Esophagus muscularis mucosa (tissue), 4 donors: ENCODE measurements around the gene PNKP. TPM values are rescaled to one million over a fixed set of nuclear protein-coding genes. Genes with fewer than 3 reads are reported as not detected.

Source experiments
- DNase-seq: peaks from one replicate; pipeline ENCODE4 v3.0.0-alpha.2; 2017; ENCODE audit errors: extremely low spot score
- H3K27ac ChIP-seq, 4 donors: fragments of 200-600 bp; sonication (generic); replicated peaks in 1 of 4; 1 replicate in 3 of 4; 2 replicates in 1 of 4; pipeline ENCODE4 v1.5.1; 2016 to 2019; ENCODE audit warnings: mild to moderate bottlenecking in 1 of 4
- H3K27me3 ChIP-seq, 4 donors: fragments of 200-600 bp; sonication (generic); one replicate each; pipeline versions ENCODE4 v1.5.1 to v1.6.0; 2016 to 2019
- H3K36me3 ChIP-seq, 4 donors: fragments of 200-600 bp; sonication (generic); one replicate each; pipeline ENCODE4 v1.5.1; 2016 to 2019
- H3K4me1 ChIP-seq, 4 donors: fragments of 200-600 bp; sonication (generic); one replicate each; pipeline ENCODE4 v1.5.1; 2016 to 2019
- H3K4me3 ChIP-seq, 4 donors: fragments of 200-600 bp; sonication (generic); 1 replicate in 2 of 4; 2 replicates in 2 of 4; pipeline ENCODE4 v1.5.1; 2016 to 2019; ENCODE audit warnings: mild to moderate bottlenecking in 4 of 4, moderate library complexity in 1 of 4
- H3K9me3 ChIP-seq, 4 donors: fragments of 200-600 bp; sonication (generic); 1 replicate in 3 of 4; 2 replicates in 1 of 4; pipeline ENCODE4 v1.5.1; 2016 to 2019
- CTCF ChIP-seq, 3 experiments: fragments of 200-600 bp in 2 of 3; fragments of 450-650 bp in 1 of 3; sonication (generic) in 2 of 3; IDR thresholded peaks; one replicate each; pipeline ENCODE4 v1.5.1; 2017 to 2019; ENCODE audit warnings: antibody characterized with exemption in 3 of 3, mild to moderate bottlenecking in 2 of 3, moderate library complexity in 1 of 3
- EP300 ChIP-seq: sonication (generic); formaldehyde crosslinking; IDR thresholded peaks from one replicate; pipeline ENCODE4 v1.6.1; 2017; ENCODE audit warnings: antibody characterized with exemption
- POLR2A ChIP-seq: fragments of 450-650 bp; IDR thresholded peaks from one replicate; pipeline ENCODE4 v1.6.1; 2017; ENCODE audit warnings: antibody characterized with exemption, moderate library complexity, mild to moderate bottlenecking, low read depth
- POLR2AphosphoS5 ChIP-seq, 2 donors: sonication (generic); formaldehyde crosslinking; IDR thresholded peaks; one replicate each; pipeline ENCODE4 v1.6.1; 2017; ENCODE audit warnings: antibody characterized with exemption in 2 of 2
- WGBS: methylation state at CpG from one replicate; pipeline ENCODE4 v1.1.5; 2018; 5-methylcytosine and 5-hydroxymethylcytosine counted together
- intact Hi-C: fragments of 100-400 bp; cut with DNase I; formaldehyde crosslinking; loops from one replicate; pipeline ENCODE4 v1.15.1; 2023
- total RNA-seq, 4 donors: library from RNA; depleted of rRNA; stranded (reverse); fragments of >200 nt; gene quantifications; one replicate each; pipeline versions ENCODE4 v1.1.0 to v1.2.1, GENCODE V29; 2016

Gene PNKP
- total RNA-seq, 4 donors from 2014 or later = 21.4 to 43.7 (median 27.8) TPM

- peaks cover 0 to 6% (median 2%) of the 10 kb centered on the region in 4 donors for H3K36me3 ChIP-seq
- TF ChIP-seq CTCF (IDR thresholded peaks at IDR 0.05) (no peak), EP300 (no peak), POLR2A (no peak), POLR2AphosphoS5 (IDR thresholded peaks at IDR 0.05) (no peak)
- H3K27me3 ChIP-seq = no peaks in the 10 kb centered on the region
- no peak overlapping the region for H3K4me3 ChIP-seq
- peaks cover 5 to 10% (median 7%) of the 10 kb centered on the region in 4 donors for H3K4me1 ChIP-seq
- no peaks in the 10 kb centered on the region for H3K9me3 ChIP-seq
- no peak for DNase-seq
- WGBS = 52% methylated on average over 3 of the region's 3 CpGs
- intact Hi-C loops = no loop called here
- H3K27ac ChIP-seq = no peak overlapping the region
Observed at GRCh38 chr19:49845414-49845813, 22.0 kb downstream of the PNKP start.

GRCh38 chr19:49844138-49845095, 23.0 kb downstream of the PNKP start:
- DNase-seq = no peak
- WGBS = 81% methylated on average over 18 of the region's 18 CpGs
- no peak overlapping the region for H3K27ac ChIP-seq
- H3K36me3 ChIP-seq = peaks cover 0 to 10% (median 8%) of the 10 kb centered on the region in 4 donors
- peaks cover 0 to under 1% (median 0%) of the 10 kb centered on the region in 4 donors for H3K4me1 ChIP-seq
- H3K4me3 ChIP-seq = no peak overlapping the region
- H3K27me3 ChIP-seq = no peaks in the 10 kb centered on the region
- no peaks in the 10 kb centered on the region for H3K9me3 ChIP-seq
- TF ChIP-seq EP300 = no peak
- no peak for TF ChIP-seq POLR2AphosphoS5 (IDR thresholded peaks at IDR 0.05)
- TF ChIP-seq CTCF (IDR thresholded peaks at IDR 0.05) = no peak
- TF ChIP-seq POLR2A = no peak
- intact Hi-C loops = no loop called here

- Histone ChIP-seq H3K36me3 (peaks cover 0 to 22% (median 19%) of the 10 kb centered on the region in 4 donors), H3K9me3 (no peaks in the 10 kb centered on the region), H3K4me3 (no peak overlapping the region), H3K27ac (no peak overlapping the region), H3K27me3 (no peaks in the 10 kb centered on the region), H3K4me1 (no peaks in the 10 kb centered on the region)
- TF ChIP-seq CTCF (IDR thresholded peaks at IDR 0.05) = no peak
- no peak for TF ChIP-seq EP300
- no peak for TF ChIP-seq POLR2AphosphoS5 (IDR thresholded peaks at IDR 0.05)
- no peak for TF ChIP-seq POLR2A
- DNase-seq = no peak
- 84% methylated on average over 2 of the region's 3 CpGs for WGBS
- intact Hi-C loops = no loop called here
Observed at GRCh38 chr19:49843265-49843664, 24.1 kb downstream of the PNKP start.

- intact Hi-C loops = no loop called here
- DNase-seq = no peak
- no peaks in the 10 kb centered on the region for H3K9me3 ChIP-seq
- peaks cover 10 to 46% (median 44%) of the 10 kb centered on the region in 4 donors for H3K36me3 ChIP-seq
- no peaks in the 10 kb centered on the region for H3K4me1 ChIP-seq
- no peak overlapping the region for H3K27ac ChIP-seq
- TF ChIP-seq POLR2A (no peak), CTCF (IDR thresholded peaks at IDR 0.05) (no peak), EP300 (no peak), POLR2AphosphoS5 (IDR thresholded peaks at IDR 0.05) (no peak)
- 91% methylated on average over 17 of the region's 17 CpGs for WGBS
- H3K27me3 ChIP-seq = no peaks in the 10 kb centered on the region
- no peak overlapping the region for H3K4me3 ChIP-seq
Observed at GRCh38 chr19:49840736-49841249, 26.6 kb downstream of the PNKP start.
